ENCODE data around the gene CFHR1.

Gene CFHR1

DNA sequence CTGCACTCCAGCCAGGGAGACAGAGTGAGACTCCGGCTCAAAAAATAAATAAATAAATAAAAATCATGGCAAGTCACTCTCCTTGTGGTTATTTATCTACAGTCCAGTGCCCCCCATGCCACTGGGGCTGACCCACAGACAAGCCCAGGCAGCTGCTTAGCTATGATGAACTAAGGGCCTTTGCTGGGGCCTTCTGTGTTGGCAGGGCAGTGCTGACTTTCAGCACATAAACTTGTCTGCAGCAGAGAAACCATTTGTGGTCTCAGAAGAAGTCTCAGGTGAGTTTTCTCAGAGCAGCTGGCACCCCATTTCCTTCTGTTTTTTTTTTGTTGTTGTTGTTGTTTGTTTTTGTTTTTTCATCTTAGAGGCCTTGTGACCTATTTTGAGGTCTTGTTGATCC, 47.4 kb downstream of the CFHR1 start:
- in situ Hi-C loops (cut with MboI; ENCODE audit: low pct_unique_long_range_greater_than_20kb, low sequenced_read_pairs), result no loop called here
- DNase-seq, result no peak

DNA sequence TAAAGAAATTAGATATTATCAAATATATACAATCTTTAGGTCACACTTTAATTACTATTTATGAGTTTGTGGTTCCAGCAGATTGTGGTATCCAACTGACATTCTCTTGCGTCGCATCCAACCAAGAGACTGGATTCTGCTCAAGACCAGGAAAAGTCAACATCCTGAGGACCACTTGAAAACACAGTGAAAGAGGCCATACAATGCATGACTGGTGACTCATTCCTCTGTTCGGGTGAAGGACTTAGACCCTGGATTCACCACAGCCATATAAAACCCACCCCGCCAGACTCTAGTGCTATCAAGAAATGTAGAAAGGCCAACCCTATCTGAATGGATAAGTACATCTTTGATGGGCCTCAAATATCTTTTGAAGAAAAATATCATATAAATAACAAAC, 53.9 kb downstream of the CFHR1 start:
- DNase-seq, result no peak
- in situ Hi-C loops (cut with MboI; ENCODE audit: low pct_unique_long_range_greater_than_20kb, low sequenced_read_pairs), result no loop called here

GRCh38 chr1:196875935-196876334, 56.4 kb downstream of the CFHR1 start:
- no peak for DNase-seq
- in situ Hi-C loops (cut with MboI; ENCODE audit: low pct_unique_long_range_greater_than_20kb, low sequenced_read_pairs), result no loop called here

GRCh38 chr1:196877964-196878363, 58.4 kb downstream of the CFHR1 start:
- no peak for DNase-seq
- in situ Hi-C loops (cut with MboI; ENCODE audit: low pct_unique_long_range_greater_than_20kb, low sequenced_read_pairs), result no loop called here
